ENCODE data around the gene USP54. TPM values are rescaled to one million over a fixed set of nuclear protein-coding genes. Genes with fewer than 3 reads are reported as not detected.
"Not testable (repeated sequence)": the region's sequence is repeated elsewhere in the genome, so short reads cannot be mapped to it uniquely, and the experiment has no call there.

USP54 gene
- total RNA-seq, 1 donor from 2014 or later, result 10.8 TPM

DNA sequence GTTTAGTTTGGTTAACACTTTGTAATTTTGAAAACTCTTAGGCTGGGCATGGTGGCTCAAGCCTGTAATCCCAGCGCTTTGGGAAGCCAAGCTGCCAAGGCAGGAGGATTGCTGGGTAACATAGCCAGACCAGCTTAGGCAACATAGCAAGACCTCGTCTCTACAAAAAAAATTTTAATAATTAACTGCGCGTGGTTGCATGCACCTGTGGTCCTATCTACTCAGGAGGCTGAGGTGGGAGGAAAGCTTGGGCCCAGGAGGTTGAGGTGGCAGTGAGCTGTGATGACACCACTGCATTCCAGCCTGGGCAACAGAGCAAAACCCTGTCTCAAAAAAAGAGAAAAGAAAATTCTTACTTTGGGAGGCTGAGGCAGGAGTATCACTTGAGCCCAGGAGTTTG is 31.9 kb upstream of the USP54 start:
- DNase-seq (no peak), ATAC-seq (ENCODE audit: low read depth) (no peak)
- ChIA-PET CTCF (no interaction called here), POLR2A (no interaction called here)
- Mint-ChIP-seq H3K4me1 (peaks cover 24% of the 10 kb centered on the region), H3K4me3 (no peak overlapping the region), H3K27ac (no peak overlapping the region), H3K27me3 (no peaks in the 10 kb centered on the region), H3K36me3 (ENCODE audit: low read depth) (peaks cover 12% of the 10 kb centered on the region), H3K9me3 (no peaks in the 10 kb centered on the region)
- TF ChIP-seq, protein P1, sequence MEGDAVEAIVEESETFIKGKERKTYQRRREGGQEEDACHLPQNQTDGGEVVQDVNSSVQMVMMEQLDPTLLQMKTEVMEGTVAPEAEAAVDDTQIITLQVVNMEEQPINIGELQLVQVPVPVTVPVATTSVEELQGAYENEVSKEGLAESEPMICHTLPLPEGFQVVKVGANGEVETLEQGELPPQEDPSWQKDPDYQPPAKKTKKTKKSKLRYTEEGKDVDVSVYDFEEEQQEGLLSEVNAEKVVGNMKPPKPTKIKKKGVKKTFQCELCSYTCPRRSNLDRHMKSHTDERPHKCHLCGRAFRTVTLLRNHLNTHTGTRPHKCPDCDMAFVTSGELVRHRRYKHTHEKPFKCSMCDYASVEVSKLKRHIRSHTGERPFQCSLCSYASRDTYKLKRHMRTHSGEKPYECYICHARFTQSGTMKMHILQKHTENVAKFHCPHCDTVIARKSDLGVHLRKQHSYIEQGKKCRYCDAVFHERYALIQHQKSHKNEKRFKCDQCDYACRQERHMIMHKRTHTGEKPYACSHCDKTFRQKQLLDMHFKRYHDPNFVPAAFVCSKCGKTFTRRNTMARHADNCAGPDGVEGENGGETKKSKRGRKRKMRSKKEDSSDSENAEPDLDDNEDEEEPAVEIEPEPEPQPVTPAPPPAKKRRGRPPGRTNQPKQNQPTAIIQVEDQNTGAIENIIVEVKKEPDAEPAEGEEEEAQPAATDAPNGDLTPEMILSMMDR (IDR thresholded peaks at IDR 0.05), result no peak
- intact Hi-C loops (cut with micrococcal nuclease), result loop anchor here (10.0 kb wide), 2 partner anchors 192 to 458 kb away; partner anchors contain the start of genes ECD, FAM149B1 and NDST2

DNA sequence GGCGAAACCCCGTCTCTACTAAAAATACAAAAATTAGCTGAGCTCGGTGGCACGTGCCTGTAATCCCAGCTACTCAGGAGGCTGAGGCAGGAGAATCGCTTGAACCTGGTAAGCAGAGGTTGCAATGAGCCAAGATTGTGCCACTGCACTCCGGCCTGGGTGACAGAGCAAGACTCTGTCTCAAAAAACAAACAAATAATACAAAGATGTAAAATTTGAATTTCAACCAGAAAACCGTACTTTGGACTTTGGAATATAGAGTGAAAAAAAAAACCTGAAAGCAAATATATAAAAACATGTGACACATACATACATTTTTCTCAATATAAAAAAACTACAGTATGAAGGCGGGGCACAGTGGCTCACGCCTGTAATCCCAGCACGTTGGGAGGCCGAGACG is 29.8 kb upstream of the USP54 start:
- CTCF ChIA-PET; H3K27ac Mint-ChIP-seq; H3K27me3 Mint-ChIP-seq; H3K4me3 Mint-ChIP-seq; DNase-seq; H3K9me3 Mint-ChIP-seq; H3K36me3 Mint-ChIP-seq (ENCODE audit: low read depth); ATAC-seq (ENCODE audit: low read depth); H3K4me1 Mint-ChIP-seq; POLR2A ChIA-PET: not testable (repeated sequence)
- intact Hi-C loops (cut with micrococcal nuclease), result loop anchor here (10.0 kb wide), 2 partner anchors 194 to 456 kb away; partner anchors contain the start of genes ECD, FAM149B1 and NDST2

DNA sequence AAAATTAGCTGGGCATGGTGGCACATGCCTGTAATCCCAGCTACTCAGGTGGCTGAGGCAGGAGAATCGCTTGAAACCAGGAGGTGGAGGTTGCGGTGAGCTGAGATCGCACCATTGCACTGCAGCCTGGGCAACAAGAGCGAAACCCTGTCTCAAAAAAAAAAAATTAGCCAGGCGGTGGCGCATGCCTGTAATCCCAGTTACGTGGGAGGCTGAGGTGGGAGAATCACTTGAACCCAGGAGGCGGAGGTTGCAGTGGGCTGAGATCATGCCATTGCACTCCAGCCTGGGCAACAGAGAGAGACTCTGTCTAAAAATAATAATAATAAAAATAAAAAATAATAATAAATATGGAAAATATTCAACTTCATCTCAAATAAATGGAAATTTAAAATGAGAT is 26.0 kb upstream of the USP54 start:
- H3K27ac Mint-ChIP-seq; H3K4me3 Mint-ChIP-seq; POLR2A ChIA-PET; ATAC-seq (ENCODE audit: low read depth); intact Hi-C loops (cut with micrococcal nuclease); H3K9me3 Mint-ChIP-seq; DNase-seq; H3K27me3 Mint-ChIP-seq; H3K4me1 Mint-ChIP-seq; CTCF ChIA-PET; H3K36me3 Mint-ChIP-seq (ENCODE audit: low read depth): not testable (repeated sequence)

DNA sequence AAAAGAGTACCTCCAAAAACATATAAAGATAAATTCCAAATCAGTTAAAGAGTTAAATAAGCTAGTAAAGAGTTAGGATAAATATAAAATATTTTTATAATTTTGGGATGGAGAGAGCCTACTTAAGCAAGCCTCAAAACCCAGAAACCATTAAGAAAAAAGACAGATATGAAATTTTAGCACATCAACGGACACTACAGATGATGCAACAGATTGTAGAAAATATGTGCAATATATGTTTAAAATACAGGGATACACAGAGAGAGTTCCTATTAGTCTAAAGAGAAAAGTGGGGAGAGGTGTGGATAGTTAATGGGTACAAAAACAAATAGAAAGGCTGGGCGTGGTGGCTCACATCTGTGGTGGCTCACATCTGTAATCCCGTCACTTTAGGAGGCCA is 23.6 kb upstream of the USP54 start:
- Mint-ChIP-seq H3K27me3 (no peaks in the 10 kb centered on the region), H3K4me3 (no peak overlapping the region), H3K9me3 (no peaks in the 10 kb centered on the region), H3K36me3 (ENCODE audit: low read depth) (no peaks in the 10 kb centered on the region), H3K4me1 (no peaks in the 10 kb centered on the region), H3K27ac (no peak overlapping the region)
- DNase-seq (no peak), ATAC-seq (ENCODE audit: low read depth) (no peak)
- TF ChIP-seq, protein P1 (IDR thresholded peaks at IDR 0.05), result no peak
- intact Hi-C loops (cut with micrococcal nuclease), result no loop called here
- ChIA-PET POLR2A (no interaction called here), CTCF (no interaction called here)

DNA sequence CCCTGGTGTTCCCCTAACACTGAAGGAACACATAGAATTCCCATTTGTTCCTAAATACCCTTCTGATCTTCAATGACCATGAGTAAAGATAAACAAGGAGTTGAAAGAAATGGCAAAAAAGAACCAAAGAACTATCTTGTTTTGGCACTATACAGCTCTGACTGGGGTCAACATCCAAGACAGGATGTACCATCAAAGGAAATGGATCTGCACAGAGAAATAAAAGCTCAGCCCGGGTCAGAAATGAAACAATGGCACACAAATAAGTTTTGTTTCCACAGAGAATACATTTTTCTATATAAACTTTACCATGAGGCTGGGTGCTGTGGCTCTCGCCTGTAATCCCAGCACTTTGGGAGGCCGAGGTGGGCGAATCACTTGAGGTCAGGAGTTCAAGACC is 18.0 kb upstream of the USP54 start:
- Mint-ChIP-seq H3K4me3 (no peak overlapping the region), H3K9me3 (no peaks in the 10 kb centered on the region), H3K4me1 (no peaks in the 10 kb centered on the region), H3K27me3 (no peaks in the 10 kb centered on the region), H3K27ac (no peak overlapping the region), H3K36me3 (ENCODE audit: low read depth) (no peaks in the 10 kb centered on the region)
- ChIA-PET POLR2A (no interaction called here), CTCF (no interaction called here)
- ATAC-seq (ENCODE audit: low read depth) (no peak), DNase-seq (no peak)
- intact Hi-C loops (cut with micrococcal nuclease), result no loop called here
- TF ChIP-seq, protein P1 (IDR thresholded peaks at IDR 0.05), result no peak

DNA sequence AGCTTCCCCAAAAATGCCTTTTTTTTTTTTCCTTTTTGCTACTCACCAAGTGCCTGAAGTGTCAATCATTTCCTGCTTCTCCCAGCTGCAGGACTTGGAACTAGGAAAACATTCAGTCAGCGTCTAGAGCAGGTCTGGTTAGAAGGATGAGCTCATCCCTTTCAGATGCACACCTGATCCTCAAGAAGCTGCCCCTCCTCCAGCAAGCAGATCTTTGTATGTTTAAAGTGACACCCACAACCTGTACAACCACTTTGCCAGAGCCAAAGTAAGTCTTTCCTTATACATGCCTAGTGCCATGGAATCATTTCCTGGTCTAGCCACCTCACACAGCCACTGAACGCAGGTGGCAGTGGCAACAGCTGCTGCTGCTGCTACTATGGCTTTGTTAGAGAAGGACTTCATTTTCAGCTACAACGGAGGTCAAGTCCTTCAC is 10.4 kb upstream of the USP54 start:
- POLR2A ChIA-PET, result interaction anchor here (0.6 kb wide), 1 partner anchor 15 kb away, joined by 5 read pairs; no protein-coding TSS in a partner anchor
- no peak overlapping the region for H3K4me3 Mint-ChIP-seq
- TF ChIP-seq, protein P1 (IDR thresholded peaks at IDR 0.05), result no peak
- no peak overlapping the region for H3K27ac Mint-ChIP-seq
- CTCF ChIA-PET, result interaction anchor here (1.0 kb wide), 1 partner anchor 42 kb away, joined by 3 read pairs; no protein-coding TSS in a partner anchor
- no peaks in the 10 kb centered on the region for H3K36me3 Mint-ChIP-seq (ENCODE audit: low read depth)
- no peak for ATAC-seq (ENCODE audit: low read depth)
- no peaks in the 10 kb centered on the region for H3K9me3 Mint-ChIP-seq
- intact Hi-C loops (cut with micrococcal nuclease), result no loop called here
- no peaks in the 10 kb centered on the region for H3K4me1 Mint-ChIP-seq
- no peak for DNase-seq
- H3K27me3 Mint-ChIP-seq, result no peaks in the 10 kb centered on the region

All from activated B cell treated with CpG ODN at 0.5 μM for 24 hours (primary cell).